HG03135 (cell line): ENCODE measurements around the gene NOD2.

Source experiments
- ATAC-seq: cut with Tn5 transposase; IDR thresholded peaks from one replicate; pipeline ENCODE4 v1.9.1; 2021; ENCODE audit warnings: mild to moderate bottlenecking, moderate library complexity; ENCODE audit not compliant: unreplicated experiment

NOD2 gene

DNA sequence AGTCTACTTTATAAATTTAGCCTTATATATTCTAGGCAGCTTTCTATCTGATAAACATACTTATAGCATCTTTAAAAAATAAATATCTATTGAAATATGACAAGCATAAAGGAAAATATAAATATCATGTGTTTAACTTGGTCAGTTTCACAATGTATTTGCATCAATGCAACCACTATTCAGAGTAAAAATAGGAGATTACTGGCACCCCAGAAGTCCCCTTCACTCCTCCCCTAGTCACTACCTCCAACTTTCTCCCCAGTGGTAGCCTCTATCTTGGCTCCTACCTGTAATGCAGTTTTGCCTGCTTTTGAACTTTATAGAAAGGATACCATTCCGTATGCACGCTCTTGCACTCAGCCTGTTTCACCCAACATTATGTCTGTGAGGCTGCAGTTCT, 3.2 kb upstream of the NOD2 start:
- no peak for ATAC-seq

DNA sequence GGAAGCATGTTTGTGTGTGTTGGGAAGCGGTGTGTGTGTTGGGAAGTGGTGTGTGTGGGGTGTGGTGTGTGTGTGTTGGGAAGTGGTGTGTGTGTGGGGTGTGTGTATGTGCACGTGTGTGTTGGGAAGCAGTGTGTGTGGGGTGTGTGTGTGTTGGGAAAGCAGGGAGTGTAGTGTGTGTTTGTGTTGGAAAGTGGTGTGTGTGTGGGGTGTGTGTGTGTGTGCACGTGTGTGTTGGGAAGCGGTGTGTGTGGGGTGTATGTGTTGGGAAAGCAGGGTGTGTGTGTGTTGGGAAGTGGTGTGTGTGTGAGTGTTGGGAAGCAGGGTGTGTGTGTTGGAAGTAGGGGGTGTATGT, 785 bp upstream of the NOD2 start:
- no peak for ATAC-seq

DNA sequence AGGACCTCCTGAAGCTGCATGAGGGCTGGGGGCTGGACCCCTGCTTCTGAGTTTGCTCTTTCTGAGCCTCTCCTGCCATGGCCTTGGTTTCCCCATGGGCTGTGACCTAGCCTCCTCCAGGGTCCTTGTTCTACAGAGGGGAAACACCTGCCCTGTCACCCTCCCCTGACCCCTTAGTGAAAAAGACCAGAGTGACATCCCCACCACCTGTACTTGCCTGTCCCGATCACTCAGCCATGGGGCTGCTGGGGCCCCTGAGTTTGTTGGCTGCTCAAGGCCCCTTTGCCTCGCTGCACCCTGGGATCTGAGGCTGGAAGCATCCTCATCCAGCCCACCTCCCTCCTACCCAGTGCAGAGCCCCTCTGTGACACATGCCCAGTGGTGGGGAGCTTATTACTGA, 800 bp downstream of the NOD2 start:
- no peak for ATAC-seq

DNA sequence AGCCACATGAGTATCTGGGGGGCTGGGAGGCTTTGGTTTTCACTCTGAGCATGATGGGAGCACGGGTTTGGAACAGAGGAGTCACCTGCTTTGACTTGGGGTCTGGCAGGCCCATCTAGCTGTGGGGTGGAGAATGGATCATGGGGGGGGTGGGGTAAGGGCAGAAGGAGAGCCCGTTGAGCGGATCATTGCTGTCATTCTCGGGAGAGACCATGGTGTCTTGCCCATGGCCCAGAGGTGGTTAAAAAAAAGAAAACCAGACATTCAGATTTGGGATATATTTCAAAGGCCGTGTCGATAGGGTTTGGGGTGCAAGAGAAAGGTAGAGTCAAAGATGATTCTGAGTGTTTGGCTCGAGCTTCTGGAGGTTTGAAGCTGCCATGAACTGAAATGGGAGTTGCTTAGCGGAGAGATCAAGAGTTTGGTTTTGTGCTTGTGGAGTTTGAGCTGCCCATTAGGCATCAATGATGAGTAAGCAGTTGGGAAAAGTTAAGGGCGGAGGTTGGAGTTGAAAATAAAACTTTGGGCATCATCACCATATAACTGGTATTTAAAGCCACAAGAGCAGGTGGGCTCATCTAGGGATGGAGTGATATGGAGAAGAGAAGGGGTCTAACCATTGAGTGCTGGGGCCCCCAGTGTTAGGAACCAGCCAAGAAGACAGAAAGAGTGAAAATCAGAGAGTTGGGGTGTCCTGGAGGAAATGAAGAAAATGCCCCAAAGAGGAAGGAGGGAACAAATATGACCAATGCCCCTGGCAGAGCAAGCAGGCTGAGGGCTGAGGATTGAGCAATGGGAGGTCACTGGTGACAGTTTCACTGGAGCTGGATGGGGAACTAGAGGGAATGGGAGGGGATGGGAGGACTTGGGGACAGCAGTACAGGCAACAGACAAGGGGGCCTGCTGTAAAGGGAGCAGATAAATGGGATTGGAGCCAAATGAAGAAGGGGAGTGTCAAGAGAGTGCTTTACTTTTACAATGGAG, 1.9 kb downstream of the NOD2 start:
- ATAC-seq = no peak

GRCh38 chr16:50696126-50696525, 2.7 kb downstream of the NOD2 start:
- peak; percentile 21 for ATAC-seq

DNA sequence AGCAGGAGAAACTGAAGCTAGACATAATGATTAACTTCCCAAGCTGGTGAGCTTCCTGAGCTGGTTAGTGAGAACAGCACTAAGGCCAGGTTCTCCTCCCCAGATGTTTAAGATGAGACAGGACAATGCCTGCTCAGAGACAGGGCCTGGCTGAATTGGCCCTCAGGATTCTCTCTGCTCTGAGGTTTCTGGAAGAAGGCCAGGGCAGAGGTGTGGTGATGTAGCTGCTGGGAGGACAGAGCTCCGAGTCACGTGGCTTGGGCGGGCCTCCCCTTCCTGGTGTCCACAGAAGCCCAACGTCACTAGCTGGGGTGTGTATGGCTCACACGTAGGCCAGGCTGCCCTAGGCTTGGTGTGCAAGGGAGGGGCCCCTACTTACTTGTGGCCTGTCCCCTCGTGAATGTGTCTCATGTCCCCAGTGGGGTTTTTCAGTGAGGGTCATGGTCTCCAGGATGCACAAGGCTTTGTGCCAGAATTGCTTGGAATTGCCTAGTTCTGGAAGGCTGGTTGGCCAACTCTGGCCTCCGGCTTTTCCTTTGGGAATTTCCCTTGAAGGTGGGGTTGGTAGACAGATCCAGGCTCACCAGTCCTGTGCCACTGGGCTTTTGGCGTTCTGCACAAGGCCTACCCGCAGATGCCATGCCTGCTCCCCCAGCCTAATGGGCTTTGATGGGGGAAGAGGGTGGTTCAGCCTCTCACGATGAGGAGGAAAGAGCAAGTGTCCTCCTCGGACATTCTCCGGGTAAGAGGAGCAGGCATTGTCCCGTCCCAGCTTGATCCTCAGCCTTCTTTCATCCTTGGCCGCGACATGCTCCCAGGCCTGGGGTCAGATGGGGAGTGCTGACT, 3.4 kb downstream of the NOD2 start:
- peak; percentile 59 for ATAC-seq

DNA sequence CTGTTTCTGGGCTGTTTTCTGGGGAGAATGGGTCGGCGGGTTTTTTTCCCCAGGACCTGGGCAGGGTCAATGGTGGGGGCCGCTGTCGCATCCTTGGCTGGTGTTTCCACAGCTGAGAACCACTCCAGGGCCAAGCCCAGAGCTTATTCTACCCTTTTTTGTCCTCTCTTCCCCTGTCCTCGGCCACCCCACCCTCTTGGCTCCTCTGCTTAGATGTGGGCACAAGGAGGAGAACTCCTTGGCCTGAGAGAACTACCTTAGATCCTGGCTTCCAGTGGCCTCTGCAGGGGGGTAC, 4.0 kb downstream of the NOD2 start:
- ATAC-seq = no peak

GRCh38 chr16:50697881-50698767, 4.7 kb downstream of the NOD2 start:
- ATAC-seq = peak; percentile 31

DNA sequence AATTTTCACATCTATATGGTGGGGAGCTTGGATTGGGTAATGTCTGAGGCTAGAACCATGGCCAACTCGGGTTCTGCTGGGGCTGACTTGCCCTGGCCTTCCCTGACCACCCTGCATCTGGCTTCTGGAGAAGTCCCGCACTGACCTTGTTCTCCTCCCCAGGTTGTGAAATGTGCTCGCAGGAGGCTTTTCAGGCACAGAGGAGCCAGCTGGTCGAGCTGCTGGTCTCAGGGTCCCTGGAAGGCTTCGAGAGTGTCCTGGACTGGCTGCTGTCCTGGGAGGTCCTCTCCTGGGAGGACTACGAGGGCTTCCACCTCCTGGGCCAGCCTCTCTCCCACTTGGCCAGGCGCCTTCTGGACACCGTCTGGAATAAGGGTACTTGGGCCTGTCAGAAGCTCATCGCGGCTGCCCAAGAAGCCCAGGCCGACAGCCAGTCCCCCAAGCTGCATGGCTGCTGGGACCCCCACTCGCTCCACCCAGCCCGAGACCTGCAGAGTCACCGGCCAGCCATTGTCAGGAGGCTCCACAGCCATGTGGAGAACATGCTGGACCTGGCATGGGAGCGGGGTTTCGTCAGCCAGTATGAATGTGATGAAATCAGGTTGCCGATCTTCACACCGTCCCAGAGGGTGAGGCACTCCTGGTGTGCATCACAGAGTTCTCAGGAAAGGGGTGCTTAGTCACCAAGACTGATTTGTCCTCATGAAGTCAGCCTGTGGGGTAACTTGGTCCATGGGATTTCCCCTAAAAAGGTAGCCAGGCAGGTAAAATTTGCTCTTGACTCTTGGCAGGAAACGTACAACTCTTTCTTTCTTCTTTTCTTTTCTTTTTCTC, 6.1 kb downstream of the NOD2 start:
- ATAC-seq = no peak

GRCh38 chr16:50702725-50703124, 9.3 kb downstream of the NOD2 start:
- ATAC-seq = no peak

GRCh38 chr16:50704245-50704644, 10.8 kb downstream of the NOD2 start:
- ATAC-seq = no peak

DNA sequence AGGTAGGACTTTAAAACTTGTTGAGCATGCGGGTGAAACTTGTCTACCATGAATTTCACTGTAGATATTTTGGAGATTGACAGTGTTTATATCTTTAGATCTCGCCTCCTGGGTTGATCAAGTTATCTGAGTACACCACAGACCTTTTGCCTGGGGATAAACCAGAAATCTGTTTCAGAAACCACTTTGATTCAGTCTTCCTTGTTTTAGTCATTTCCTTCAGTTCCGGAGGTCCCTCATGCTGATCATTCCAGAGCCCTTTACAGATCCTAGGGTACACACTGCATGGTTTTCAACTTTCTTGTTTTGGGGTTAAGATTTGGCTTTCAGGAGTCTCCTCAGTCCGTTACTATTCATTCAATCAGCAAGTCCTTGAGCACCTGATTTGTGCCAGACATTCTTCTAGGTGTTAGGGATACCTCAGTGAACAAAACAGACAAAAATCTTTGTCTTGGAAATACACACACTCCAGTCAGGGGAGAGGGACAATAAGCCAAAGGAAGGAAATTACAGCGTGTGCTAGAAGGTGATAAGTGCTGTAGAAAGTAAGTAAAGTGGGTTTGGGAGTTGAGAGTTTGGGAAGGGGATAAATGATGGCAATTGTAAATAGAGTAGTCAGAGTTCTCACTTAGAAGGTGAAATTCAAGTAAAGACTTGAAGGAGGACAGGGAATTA, 12.2 kb downstream of the NOD2 start:
- no peak for ATAC-seq

- ATAC-seq = no peak
Observed at GRCh38 chr16:50706250-50706649, 12.8 kb downstream of the NOD2 start.

GRCh38 chr16:50708373-50709060, 15.1 kb downstream of the NOD2 start:
- ATAC-seq = no peak

DNA sequence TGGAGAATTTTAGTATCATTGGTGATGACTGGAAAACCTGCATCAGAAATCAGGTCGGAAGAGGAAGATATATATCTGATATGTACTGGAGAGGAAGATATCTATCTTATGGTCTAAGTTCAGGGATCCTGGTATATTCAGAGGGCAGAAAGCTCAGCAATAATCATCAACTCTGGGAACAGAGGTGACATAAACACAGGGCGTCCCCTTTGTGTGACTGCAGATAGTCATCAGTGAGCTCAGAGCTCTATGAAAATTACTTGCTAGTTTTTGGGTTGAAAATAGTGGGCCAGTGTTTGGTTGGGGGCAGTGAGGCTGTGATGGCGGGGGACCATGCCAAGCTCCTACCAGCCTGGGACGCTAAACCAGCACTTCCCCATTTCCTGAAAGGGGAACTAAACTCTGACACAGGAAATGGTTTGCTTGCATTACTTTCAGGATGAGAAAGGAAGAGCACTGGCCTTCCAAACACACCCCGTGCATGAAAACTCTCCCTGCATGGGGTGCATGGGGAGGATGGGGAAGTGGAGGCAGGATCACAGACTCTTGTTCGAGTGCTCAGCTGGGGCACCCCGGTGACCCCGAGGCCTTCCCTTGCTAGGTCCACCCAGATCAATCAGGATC, 15.8 kb downstream of the NOD2 start:
- ATAC-seq = no peak

- no peak for ATAC-seq
Observed at GRCh38 chr16:50709980-50710379, 16.6 kb downstream of the NOD2 start.

- ATAC-seq = no peak
Observed at GRCh38 chr16:50711040-50711439, 17.6 kb downstream of the NOD2 start.

DNA sequence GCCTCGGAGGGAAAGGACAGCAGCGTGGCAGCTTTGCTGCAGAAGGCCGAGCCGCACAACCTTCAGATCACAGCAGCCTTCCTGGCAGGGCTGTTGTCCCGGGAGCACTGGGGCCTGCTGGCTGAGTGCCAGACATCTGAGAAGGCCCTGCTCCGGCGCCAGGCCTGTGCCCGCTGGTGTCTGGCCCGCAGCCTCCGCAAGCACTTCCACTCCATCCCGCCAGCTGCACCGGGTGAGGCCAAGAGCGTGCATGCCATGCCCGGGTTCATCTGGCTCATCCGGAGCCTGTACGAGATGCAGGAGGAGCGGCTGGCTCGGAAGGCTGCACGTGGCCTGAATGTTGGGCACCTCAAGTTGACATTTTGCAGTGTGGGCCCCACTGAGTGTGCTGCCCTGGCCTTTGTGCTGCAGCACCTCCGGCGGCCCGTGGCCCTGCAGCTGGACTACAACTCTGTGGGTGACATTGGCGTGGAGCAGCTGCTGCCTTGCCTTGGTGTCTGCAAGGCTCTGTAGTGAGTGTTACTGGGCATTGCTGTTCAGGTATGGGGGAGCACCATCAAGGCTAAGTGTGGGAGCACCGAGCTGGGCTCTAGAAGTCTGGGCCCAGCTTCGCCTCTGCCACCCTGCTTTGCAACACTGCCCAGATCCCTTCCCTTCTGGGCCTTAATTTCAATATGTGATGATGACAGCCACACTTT, 18.6 kb downstream of the NOD2 start:
- ATAC-seq = no peak
